CD4-positive, alpha-beta T cell treated with Interleukin-12 subunit alpha and Interleukin-12 subunit beta, for 1 hour (primary cell): ENCODE data around the gene FSIP1.

Experiments used
- DNase-seq: peaks from one replicate; pipeline ENCODE4 v3.0.0-alpha.2; 2020

FSIP1 gene

GRCh38 chr15:39672666-39673065 lies 110.0 kb downstream of the FSIP1 start:
- DNase-seq = no peak

GRCh38 chr15:39672184-39672583 lies 110.5 kb downstream of the FSIP1 start:
- DNase-seq = no peak

GRCh38 chr15:39670687-39671086 lies 112.0 kb downstream of the FSIP1 start:
- no peak for DNase-seq

- no peak for DNase-seq
Measured at GRCh38 chr15:39669661-39670060, 113.0 kb downstream of the FSIP1 start.

- DNase-seq = no peak
Measured at GRCh38 chr15:39669241-39669640, 113.4 kb downstream of the FSIP1 start.

- DNase-seq = no peak
Measured at GRCh38 chr15:39668457-39668856, 114.2 kb downstream of the FSIP1 start.

- DNase-seq = no peak
Measured at GRCh38 chr15:39667382-39668127, 115.1 kb downstream of the FSIP1 start.

- no peak for DNase-seq
Measured at GRCh38 chr15:39666677-39667076, 116.0 kb downstream of the FSIP1 start.

- DNase-seq = peak; percentile 25
Measured at GRCh38 chr15:39665629-39666250, 116.9 kb downstream of the FSIP1 start.

- no peak for DNase-seq
Measured at GRCh38 chr15:39663704-39664250, 118.9 kb downstream of the FSIP1 start.

GRCh38 chr15:39661776-39662175 lies 120.9 kb downstream of the FSIP1 start:
- no peak for DNase-seq

- no peak for DNase-seq
Measured at GRCh38 chr15:39658740-39659139, 123.9 kb downstream of the FSIP1 start.

GRCh38 chr15:39657668-39658067 lies 125.0 kb downstream of the FSIP1 start:
- DNase-seq = no peak

- no peak for DNase-seq
Measured at GRCh38 chr15:39657181-39657580, 125.5 kb downstream of the FSIP1 start.

GRCh38 chr15:39654304-39654703 lies 128.3 kb downstream of the FSIP1 start:
- DNase-seq = no peak

GRCh38 chr15:39651881-39652280 lies 130.8 kb downstream of the FSIP1 start:
- DNase-seq = no peak

- no peak for DNase-seq
Measured at GRCh38 chr15:39651295-39651694, 131.3 kb downstream of the FSIP1 start.

- DNase-seq = no peak
Measured at GRCh38 chr15:39649757-39650156, 132.9 kb downstream of the FSIP1 start.

GRCh38 chr15:39646425-39646824 lies 136.2 kb downstream of the FSIP1 start:
- no peak for DNase-seq

GRCh38 chr15:39645976-39646257 lies 136.7 kb downstream of the FSIP1 start:
- no peak for DNase-seq

- no peak for DNase-seq
Measured at GRCh38 chr15:39645138-39645975, 137.3 kb downstream of the FSIP1 start.

- DNase-seq = no peak
Measured at GRCh38 chr15:39644136-39644535, 138.5 kb downstream of the FSIP1 start.

- DNase-seq = no peak
Measured at GRCh38 chr15:39643727-39644126, 138.9 kb downstream of the FSIP1 start.
